HG03571 (cell line): ENCODE data around the gene APOLD1.
A peak's percentile ranks its signal among the peaks of the same experiment; 100 is the strongest.
"Not testable (repeated sequence)": the region's sequence is repeated elsewhere in the genome, so short reads cannot be mapped to it uniquely, and the experiment has no call there.

Source experiments
- ATAC-seq: cut with Tn5 transposase; IDR thresholded peaks from one replicate; pipeline ENCODE4 v1.9.1; 2021; ENCODE audit not compliant: unreplicated experiment

The APOLD1 gene

DNA sequence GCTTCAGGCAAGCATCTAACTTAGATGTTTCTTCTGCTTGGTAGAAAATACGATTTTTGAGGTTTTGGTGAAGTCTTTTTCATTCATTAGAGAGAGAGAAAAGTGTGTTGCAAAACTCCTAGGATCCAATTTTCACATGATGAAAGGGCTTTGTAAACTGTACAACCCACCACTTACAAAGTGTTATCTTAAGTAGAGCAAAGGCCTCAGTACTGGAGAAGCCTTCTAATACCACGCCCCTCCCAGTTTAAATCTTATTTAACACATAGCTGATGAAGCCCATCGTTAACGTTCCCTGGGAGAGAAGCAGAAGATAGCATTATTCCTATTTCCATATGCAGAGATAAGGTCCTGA is 869 bp downstream of the APOLD1 start:
- no peak for ATAC-seq

DNA sequence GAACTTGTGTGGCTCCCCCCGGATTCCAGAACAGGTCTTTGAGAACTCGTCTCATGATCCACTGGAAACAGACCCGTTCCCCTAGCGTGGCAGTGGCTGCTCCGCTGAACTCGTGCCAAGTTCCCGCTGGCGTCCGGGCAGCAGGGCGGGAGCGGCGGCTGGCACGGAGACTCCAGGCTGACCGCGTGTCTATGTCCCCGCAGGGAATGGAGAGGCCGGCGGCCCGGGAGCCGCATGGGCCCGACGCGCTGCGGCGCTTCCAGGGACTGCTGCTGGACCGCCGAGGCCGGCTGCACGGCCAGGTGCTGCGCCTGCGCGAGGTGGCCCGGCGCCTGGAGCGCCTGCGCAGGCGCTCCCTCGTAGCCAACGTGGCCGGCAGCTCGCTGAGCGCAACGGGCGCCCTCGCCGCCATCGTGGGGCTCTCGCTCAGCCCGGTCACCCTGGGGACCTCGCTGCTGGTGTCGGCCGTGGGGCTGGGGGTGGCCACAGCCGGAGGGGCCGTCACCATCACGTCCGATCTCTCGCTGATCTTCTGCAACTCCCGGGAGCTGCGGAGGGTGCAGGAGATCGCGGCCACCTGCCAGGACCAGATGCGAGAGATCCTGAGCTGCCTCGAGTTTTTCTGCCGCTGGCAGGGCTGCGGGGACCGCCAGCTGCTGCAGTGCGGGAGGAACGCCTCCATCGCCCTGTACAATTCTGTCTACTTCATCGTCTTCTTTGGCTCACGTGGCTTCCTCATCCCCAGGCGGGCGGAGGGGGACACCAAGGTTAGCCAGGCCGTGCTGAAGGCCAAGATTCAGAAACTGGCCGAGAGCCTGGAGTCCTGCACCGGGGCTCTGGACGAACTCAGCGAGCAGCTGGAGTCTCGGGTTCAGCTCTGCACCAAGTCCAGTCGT is 1.5 kb downstream of the APOLD1 start:
- peak; percentile 89 for ATAC-seq

DNA sequence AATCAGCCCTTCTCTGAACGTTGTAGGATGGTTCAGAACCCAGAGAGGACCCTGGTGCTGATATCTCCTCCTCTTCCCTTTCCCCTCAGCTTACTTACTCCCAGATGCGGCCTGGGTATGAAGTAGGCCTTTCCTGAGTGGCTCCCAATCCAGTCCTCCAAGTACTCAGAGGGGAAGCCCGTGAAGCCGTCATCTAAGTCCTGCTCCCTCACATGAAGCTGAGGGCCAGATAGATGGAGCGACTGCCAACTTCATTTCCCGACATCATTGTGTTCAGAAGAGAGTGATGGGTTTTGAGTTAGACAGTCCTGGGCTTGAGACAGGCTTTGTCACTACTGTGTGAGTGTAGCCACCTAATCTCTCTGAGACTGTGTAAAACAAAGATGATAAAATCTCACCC is 2.7 kb downstream of the APOLD1 start:
- no peak for ATAC-seq

DNA sequence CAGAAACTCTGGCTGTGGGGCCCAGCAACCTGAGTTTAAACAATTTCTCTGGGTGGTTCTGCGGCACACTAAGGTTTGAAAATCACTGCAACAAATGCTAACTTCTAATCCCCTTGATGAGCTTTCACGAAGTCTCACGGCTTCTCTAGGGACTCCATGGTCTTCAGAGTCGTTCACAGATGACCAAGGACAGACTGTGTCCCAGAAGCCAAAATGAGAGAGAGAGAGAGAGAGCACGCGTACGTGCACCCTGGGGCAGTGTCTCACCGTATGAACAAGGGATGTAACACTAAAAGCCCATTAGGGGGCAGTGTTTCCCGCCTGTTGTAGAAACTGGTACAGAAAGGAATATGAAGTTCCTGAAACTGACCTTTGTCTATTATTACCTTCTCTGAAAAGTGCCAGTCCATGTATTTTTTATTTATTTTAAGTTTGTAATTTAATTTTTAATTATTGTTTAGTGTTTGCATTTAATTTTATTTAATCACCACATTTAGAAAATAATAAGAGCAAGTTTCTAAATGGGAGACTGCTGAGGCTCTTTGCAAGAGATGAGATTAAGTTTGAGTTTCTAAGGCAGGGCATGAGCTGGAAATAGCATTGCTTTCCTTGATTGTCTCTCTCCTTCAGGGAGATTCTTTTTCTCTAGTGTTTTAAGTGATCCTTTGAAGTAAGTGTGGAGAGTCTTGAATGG is 3.4 kb downstream of the APOLD1 start:
- no peak for ATAC-seq

DNA sequence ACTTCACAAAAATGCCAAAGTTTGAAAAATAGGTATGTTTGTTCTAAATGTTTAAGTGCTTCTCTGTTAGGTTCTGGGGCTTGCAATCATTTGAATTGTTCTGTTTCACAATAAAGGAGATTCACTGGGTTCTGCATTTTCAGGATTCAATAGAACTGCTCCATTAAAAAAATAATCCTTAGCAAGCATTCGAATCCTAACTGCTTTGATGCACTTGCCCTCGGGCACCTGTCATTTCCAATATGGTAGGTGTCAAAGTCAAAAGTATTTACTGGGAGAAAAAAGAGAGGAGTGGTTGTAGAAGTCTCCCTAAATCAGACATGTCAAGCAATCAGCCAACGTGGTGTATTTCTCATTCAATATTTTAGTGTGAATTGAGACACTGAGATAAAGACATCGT is 5.5 kb downstream of the APOLD1 start:
- no peak for ATAC-seq

DNA sequence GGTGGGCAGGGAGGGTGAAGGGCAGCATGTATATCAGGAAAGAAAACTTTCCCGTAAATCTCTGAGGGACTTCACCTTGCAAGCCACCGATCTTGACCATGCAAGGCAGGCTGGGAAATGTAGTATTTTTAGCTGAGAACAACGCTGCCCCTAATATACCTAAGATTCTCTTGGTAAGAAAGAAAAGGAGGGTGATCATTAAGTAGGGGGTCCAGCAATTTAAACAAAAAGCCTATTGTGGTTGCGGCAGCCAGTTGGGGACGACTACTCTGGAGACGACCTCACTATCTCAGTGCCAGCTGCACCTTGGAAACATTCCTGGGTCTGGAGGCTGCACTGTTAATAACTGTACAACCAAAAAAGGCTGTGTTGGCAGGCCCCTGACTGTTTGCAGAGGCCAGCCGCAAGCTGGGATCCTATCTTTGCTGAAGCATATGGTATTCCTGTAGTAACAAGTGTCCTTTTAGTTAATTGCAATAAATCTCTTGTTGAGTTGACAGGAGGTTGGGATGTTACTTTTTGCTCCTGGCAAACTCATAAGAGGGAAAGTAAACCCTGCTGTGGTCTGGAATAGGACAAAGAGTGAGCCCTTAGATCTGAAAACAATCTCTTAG is 6.4 kb downstream of the APOLD1 start:
- no peak for ATAC-seq

DNA sequence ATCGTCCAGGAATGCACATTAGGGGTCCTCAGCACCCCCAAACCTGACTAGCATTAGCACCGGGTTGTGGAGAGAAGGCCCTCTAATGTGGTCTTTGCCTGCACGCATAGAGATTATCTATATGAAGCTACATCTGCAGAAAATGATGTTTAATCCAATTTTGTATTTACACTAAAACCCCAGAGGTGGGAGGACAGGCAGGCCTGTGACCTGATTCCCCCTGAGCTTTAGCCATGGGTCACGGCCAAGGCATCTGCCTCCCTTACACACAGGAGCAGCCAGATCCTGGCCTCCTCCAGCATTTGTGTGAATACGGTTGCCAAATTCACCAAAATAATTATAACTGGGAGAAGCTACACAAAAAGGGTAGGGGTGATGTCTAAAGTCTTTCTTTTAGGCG is 7.0 kb downstream of the APOLD1 start:
- no peak for ATAC-seq

DNA sequence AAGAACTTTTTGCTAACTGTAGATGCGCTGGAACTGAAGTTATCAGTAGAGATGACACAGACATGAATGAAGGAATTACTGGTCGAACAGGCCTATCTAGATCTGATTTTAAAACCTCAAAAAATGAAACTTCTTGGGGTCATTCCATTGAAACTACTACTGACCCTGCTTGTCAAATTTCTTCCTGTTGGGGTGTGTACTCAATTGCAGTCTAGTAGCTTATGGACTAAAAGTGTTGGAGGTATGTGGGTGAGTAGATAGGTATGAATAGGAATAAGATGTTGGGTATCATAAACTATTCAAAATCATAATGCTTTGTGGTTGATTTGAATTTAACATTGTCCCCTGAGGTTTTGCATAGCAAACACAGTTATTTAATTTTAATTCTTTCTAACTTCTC is 9.2 kb downstream of the APOLD1 start:
- no peak for ATAC-seq

DNA sequence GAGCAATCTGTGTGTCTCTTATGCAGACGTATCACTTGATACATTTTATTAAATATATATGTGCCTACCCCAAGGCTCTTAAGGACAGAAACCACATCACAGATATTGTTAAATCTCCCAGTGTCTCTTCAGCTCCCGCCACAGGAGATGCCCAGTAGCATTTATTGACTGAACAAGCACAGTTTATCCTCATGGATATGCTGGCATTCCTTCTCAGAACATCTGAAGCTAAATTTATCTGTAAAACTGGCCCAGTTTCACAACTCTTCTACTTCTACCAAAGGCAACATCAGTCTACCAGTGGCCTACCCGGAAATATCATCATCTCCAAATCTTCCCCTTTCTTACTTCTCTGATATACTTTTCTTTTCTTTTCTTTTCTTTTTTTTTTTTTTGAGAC is 10.7 kb downstream of the APOLD1 start:
- no peak for ATAC-seq

DNA sequence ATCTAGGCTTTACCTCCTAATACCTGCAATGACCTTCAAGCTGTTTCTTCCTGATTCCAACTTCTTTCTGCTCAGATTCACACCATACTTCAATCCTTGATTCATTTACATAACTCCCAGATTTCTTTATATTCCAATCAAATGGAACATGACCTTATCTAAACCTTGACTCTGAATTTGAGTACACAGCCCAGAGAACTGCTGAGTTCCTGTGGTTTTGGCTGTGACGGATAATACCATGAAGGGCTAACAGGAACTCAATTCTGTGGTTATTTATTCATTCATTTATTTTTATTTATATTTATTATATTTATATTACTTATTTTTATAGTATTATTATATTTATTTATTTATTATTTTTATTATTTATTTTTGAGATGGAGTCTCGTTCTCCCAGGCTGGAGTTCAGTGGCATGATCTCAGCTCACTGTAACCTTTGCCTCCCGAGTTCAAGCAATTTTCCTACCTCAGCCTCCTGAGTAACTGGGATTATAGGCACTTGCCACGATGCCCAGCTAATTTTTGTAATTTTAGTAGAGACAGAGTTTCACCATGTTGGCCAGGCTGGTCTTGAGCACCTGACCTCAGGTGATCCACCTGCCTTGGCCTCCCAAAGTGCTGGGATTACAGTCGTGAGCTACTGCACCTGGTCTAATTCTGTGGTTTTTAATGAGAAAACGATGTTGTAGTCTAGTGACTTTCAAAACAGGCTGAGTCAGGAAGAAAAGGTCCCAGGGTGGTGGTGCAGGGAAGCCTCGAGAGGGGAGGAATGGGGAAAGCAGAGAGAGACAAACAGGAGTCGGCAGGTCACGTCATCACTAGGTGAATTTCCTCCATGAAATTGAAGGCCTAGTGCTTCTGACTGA is 11.7 kb downstream of the APOLD1 start:
- ATAC-seq, result no peak

DNA sequence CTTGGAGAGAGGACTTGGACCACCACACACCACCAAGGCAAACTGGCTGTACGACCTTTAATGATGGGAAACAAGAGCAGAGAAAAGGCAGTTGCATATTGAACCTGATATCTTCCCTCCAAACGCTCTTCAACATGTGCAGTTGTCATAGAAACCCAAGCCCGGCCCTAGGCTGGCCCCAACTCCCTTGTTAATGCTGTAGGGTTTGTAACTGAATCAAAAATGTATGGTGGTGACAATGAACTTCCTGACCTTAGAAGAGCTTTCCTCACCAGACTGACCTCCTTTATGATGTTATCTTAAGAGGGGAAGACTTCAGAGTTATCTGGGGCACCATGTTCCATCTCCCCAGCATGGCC is 12.3 kb downstream of the APOLD1 start:
- no peak for ATAC-seq

DNA sequence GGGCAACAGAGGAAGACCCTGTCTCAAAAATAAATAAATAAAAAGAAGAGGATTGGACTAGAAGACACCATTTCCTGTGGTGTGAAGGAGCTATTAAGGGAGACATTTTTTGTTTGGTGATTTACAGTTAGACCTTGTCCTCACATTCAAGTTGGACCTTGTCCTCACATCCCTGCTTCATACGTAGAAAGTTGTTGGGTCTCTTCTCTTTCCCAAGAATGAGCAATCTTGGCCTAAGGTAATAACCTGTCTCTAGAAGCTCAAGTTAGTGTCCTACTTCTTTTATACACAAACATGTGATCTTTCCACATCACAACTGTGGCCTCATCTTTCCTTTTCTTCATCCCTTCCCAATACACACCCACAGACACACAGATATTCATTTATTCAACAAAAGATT is 13.0 kb downstream of the APOLD1 start:
- ATAC-seq, result no peak

DNA sequence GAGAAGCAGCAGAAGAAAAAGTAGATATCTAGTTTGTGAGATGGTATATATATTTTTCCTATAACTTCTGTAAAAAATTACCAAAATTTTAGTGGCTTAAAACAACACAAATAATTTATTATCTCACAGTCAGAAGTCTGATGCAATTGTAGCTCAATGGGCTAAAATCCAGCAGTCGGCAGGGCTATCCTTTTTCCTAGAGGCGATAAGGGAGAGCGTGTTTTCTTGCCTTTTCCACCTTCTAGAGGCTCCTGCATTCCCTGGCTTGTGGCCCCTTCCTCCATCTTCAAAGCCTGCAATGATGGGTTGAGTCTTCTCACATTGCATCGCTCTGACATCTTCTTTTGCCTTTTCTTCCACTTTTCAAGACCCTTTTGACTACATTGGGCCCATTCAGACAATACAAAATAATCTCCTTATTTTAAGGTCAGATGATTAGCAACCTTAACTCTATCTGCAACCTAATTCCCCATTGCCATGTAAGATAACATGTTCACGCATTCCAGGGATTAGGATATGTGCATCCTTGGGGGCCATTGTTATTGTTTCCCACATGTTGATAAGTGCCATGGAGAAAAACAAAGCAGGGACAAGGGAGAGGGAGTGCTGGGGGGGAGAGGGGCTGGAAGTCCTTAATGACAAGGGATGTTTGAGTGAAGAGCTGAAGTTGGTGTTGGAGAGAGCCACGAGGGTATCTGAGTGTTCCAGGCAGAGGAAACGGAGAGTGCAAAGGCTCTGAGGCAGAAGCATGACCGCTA is 13.9 kb downstream of the APOLD1 start:
- ATAC-seq, result no peak

DNA sequence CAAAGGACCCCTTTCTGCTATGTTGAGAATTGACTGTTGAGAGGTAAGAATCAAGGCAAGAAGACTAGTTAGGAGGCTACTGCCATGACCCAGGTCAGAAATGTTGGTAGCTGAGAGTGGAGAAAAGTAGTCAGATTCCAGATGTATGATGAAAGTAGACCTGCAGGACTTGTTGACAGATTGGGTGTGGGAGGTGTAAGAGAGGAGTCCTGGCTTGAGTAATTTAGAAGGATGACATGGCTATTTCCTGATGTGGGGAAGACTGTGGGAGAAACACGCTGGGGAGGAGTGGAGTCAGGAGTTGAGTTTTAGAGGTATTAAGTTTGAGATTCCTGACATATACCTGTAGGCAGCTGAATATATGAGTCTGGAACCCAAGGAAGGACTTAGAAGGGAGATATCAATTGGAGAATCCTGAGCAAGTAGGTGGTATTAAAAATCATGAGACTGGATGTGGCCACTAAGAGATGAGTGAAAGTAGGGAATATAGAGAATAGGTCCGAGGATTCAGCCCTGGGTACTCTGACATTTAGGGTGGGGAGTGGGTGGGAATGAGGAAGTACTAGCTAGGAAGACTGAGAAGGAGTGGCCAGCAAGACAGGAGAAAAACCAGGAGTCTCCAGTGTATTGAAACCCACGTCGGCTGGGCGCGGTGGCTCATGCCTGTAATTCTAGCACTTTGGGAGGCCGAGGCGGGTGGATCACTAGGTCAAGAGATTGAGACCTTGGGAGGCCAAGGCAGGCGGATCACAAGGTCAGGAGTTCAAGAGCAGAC is 15.1 kb downstream of the APOLD1 start:
- ATAC-seq, result no peak

DNA sequence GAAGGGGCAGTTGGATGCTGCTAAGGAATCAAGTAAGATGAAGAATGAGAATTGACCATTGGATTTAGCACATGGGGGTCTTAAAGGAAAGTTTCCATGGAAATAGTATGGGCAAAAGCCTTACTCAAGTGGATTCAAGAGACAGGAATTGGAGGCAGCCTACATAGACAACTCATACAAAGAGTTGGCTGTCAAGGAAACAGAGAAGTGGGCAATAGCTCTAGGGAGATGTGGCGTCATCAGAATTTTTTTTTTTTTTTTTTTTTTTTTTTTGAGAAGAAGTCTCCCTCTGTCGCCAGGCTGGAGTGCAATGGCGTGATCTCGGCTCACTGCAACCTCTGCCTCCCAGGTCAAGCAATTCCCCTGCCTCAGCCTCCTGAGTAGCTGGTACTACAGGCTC is 16.2 kb downstream of the APOLD1 start:
- ATAC-seq, result not testable (repeated sequence)

DNA sequence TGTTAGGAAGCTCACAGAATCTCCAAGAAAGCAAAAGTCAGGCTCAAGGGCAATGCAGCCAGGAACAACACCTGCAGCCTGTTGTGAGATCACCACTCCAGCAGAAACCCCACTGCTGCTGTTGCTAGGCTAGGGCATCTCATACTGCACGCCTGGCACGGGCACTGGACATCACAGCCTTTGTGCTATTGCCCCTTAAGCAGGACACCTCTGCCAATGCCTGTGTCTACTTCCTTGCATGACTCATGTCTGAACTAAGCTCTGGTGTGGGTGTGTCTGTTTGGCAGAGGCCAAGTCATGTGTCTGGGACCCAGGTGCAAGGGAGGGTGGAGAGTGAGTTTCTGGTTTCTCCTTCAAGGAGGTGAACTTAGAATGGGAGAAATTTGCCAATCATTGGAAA is 17.7 kb downstream of the APOLD1 start:
- peak; percentile 70 for ATAC-seq

DNA sequence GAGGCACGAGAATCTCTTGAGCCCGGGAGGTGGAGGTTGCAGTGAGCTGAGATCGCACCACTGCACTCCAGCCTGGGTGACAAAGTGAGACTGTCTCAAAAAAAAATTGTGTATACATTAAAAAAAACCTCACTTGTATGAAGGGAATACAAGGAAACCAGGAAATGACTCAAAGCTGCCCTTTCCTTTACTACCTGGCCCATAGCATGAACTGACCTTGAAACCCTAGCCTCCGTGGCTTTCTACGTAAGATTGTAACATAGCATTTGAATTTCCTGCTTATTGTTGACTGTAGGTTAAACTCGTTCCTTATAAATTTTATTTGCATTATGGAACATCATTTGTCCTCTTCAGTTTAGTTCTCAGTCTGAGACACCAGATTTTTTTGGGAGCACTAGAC is 18.6 kb downstream of the APOLD1 start:
- ATAC-seq, result no peak

DNA sequence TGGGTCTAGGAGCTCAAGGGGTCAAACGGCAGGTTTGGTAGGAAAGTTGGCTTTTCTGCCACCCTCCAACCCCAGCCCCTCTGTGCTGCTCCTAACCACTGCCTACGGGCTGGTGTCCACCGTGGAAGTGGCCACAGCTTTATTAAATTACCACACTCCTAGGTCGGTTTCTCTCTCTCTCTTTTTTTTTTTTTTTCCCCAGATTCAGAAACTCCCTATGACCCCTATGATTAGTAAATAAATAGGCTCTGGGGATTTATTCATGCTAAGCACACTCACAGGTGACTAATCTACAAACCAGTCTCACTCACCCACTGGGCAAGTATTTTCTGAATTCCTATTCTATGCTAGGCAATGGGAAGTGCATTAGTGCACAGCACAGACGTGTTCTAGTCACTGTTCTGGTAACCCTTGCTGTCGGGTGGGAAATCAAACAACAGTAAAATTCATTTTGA is 19.0 kb downstream of the APOLD1 start:
- ATAC-seq, result no peak

DNA sequence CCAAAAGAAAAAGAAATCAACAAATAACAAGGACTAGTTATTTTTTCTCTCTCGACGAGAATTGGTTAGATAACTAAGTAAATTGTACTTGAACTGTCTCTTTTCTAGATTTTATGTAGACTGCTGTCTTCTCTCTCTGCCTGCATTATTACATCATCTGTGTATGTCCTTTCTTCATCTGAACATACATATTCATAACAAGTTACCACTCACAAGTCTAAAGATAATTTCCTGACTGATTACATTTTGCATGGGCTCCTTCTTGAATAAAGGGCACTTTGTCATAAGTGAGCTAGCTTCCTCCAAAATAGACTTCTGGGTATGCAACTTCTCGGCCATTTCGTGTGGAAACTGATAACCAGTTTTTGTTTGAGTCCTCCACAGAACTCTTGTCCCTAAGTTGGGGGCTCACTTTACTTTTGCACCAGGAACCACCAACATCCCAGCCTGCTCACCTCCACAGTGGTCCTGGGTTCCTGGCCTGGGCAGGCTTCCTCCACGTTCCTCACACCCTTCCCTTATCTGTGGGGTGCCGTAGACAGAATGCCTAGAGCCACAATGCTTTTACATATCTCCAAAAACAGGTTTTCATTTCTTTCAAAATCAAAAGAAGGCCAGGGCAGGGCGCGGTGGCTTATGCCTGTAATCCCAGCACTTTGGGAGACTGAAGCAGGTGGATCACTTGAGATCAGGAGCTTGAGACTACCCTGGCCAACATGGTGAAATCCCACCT is 21.5 kb downstream of the APOLD1 start:
- no peak for ATAC-seq
